Peyer's patch (tissue), 4 donors: ENCODE results near the gene ASCC3. TPM values are rescaled to one million over a fixed set of nuclear protein-coding genes. Genes with fewer than 3 reads are reported as not detected.
"Not testable (repeated sequence)": the region's sequence is repeated elsewhere in the genome, so short reads cannot be mapped to it uniquely, and the experiment has no call there.

ENCODE experiments used
- DNase-seq, 3 donors: peaks; one replicate each; pipeline ENCODE4 v3.0.0-alpha.2; 2017 to 2019
- H3K27ac ChIP-seq, 4 donors: fragments of 200-600 bp; sonication (generic); one replicate each; pipeline ENCODE4 v1.5.1; 2016 to 2019
- H3K27me3 ChIP-seq, 2 donors: fragments of 200-600 bp; sonication (generic); one replicate each; pipeline ENCODE4 v1.5.1; 2019
- H3K36me3 ChIP-seq, 3 donors: fragments of 200-600 bp; sonication (generic); one replicate each; pipeline ENCODE4 v1.5.1; 2016 to 2019
- H3K4me1 ChIP-seq, 4 donors: fragments of 200-600 bp; sonication (generic); one replicate each; pipeline ENCODE4 v1.5.1; 2016 to 2019
- H3K4me3 ChIP-seq, 4 donors: fragments of 200-600 bp; sonication (generic); 1 replicate in 3 of 4; 2 replicates in 1 of 4; pipeline ENCODE4 v1.5.1; 2016 to 2019; ENCODE audit warnings: mild to moderate bottlenecking in 1 of 4
- H3K9me3 ChIP-seq, 4 donors: fragments of 200-600 bp; sonication (generic); one replicate each; pipeline ENCODE4 v1.5.1; 2016 to 2019; ENCODE audit warnings: mild to moderate bottlenecking in 1 of 4
- POLR2A ChIP-seq, 2 donors: fragments of 450-650 bp; IDR thresholded peaks; one replicate each; pipeline ENCODE4 v1.5.1; 2017; ENCODE audit warnings: antibody characterized with exemption in 2 of 2, mild to moderate bottlenecking in 2 of 2, moderate library complexity in 2 of 2
- total RNA-seq, 4 donors: library from RNA; depleted of rRNA; stranded (reverse); fragments of >200 nt; gene quantifications; one replicate each; pipeline ENCODE4 v1.1.0, GENCODE V29; 2016
- TF ChIP-seq, protein P1 (sequence below), 6 experiments: fragments of 450-650 bp in 4 of 6; fragments of 200-600 bp in 2 of 6; sonication (generic) in 1 of 6; IDR thresholded peaks; one replicate each; pipeline ENCODE4 v1.5.1; 2017 to 2019; ENCODE audit warnings: antibody characterized with exemption in 6 of 6, mild to moderate bottlenecking in 3 of 6, moderate library complexity in 1 of 6

ASCC3 gene
- total RNA-seq, 4 donors from 2014 or later, result 21.1 to 69.3 (median 40.6) TPM

DNA sequence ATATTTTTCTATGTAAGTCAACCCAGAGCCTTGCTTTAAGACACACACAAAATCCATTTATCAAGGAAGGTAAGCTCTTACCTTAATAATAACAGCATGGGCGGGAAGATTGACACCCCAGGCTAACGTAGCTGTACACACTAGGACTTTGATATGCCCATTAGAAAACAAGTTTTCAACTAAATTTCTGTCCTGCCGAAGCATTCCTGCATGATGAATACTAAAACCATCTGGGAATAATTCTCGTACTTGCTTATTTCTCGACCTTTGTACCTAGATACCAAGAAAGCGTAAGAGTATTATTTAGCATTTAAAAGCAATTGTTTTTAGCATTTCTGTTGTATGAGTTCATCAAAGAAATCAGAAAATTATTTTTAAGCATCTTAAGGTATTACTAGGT lies 218.9 kb downstream of the ASCC3 start:
- no peaks in the 10 kb centered on the region for H3K27me3 ChIP-seq
- no peak for DNase-seq
- no peaks in the 10 kb centered on the region for H3K4me1 ChIP-seq
- no peak for TF ChIP-seq POLR2A (IDR thresholded peaks at IDR 0.05)
- TF ChIP-seq, protein P1, sequence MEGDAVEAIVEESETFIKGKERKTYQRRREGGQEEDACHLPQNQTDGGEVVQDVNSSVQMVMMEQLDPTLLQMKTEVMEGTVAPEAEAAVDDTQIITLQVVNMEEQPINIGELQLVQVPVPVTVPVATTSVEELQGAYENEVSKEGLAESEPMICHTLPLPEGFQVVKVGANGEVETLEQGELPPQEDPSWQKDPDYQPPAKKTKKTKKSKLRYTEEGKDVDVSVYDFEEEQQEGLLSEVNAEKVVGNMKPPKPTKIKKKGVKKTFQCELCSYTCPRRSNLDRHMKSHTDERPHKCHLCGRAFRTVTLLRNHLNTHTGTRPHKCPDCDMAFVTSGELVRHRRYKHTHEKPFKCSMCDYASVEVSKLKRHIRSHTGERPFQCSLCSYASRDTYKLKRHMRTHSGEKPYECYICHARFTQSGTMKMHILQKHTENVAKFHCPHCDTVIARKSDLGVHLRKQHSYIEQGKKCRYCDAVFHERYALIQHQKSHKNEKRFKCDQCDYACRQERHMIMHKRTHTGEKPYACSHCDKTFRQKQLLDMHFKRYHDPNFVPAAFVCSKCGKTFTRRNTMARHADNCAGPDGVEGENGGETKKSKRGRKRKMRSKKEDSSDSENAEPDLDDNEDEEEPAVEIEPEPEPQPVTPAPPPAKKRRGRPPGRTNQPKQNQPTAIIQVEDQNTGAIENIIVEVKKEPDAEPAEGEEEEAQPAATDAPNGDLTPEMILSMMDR (IDR thresholded peaks at IDR 0.05), result no peak
- H3K27ac ChIP-seq, result no peak overlapping the region
- H3K36me3 ChIP-seq, result no peaks in the 10 kb centered on the region
- H3K9me3 ChIP-seq, result no peaks in the 10 kb centered on the region
- no peak overlapping the region for H3K4me3 ChIP-seq

DNA sequence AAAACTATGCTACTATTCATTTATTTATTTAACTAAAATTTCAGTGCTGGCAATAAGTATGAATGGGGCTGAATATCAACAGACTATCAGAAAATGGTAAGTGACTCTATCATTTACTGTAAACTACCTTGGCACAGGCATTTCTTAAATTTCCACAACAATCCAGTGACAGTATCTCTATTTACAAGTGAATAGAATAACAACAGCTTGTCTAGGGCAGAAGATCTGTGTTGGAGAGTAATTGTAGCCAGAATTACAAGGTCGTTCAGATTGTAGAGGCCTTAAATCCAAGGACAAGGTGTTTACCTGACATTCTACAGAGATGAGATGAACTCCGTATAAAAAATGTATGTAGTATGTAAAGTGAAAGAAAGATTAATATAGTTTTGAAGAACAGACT lies 222.6 kb downstream of the ASCC3 start:
- TF ChIP-seq POLR2A (IDR thresholded peaks at IDR 0.05), result no peak
- TF ChIP-seq, protein P1 (IDR thresholded peaks at IDR 0.05), result no peak
- H3K36me3 ChIP-seq, result no peaks in the 10 kb centered on the region
- no peaks in the 10 kb centered on the region for H3K27me3 ChIP-seq
- H3K4me1 ChIP-seq, result no peaks in the 10 kb centered on the region
- H3K27ac ChIP-seq, result no peak overlapping the region
- H3K4me3 ChIP-seq, result no peak overlapping the region
- DNase-seq, result no peak
- H3K9me3 ChIP-seq, result no peaks in the 10 kb centered on the region

DNA sequence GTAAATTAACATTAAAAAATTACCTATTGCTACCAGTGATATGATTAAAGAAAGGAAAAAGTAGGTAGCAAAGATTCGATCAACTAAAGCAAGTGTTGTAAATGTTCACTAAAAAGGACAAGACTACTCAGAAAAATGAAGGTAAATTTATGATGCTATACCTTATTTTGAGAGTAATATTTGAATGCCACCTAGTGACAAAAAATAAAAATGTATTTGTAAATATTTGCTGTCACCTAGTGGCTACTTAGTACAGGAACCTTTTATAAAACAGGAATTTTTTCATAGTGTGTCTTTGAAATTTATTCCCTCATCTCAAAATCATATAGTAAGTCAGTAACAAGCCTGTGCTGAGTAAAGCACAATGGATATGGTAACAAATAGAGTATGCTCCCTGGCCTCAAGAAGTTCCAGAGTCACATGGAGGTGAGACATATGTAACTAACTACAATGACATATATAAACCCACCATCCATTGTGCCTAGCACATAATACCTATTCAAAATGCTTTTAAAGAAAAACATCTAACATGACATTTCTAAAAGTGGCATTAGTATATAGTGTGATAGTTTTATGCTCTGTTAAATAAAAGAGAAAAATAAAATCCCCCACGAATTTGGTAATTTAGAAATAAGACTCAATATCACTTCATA lies 223.3 kb downstream of the ASCC3 start:
- H3K4me1 ChIP-seq, result no peaks in the 10 kb centered on the region
- no peak overlapping the region for H3K4me3 ChIP-seq
- no peaks in the 10 kb centered on the region for H3K36me3 ChIP-seq
- DNase-seq, result no peak
- H3K27me3 ChIP-seq, result no peaks in the 10 kb centered on the region
- H3K27ac ChIP-seq, result no peak overlapping the region
- TF ChIP-seq, protein P1 (IDR thresholded peaks at IDR 0.05), result peak in 4 of 6 experiments; percentile 35 to 51 (median 44)
- no peak for TF ChIP-seq POLR2A (IDR thresholded peaks at IDR 0.05)
- no peaks in the 10 kb centered on the region for H3K9me3 ChIP-seq

GRCh38 chr6:100641147-100641546 lies 240.0 kb downstream of the ASCC3 start:
- not testable (repeated sequence) for DNase-seq, H3K4me1 ChIP-seq, H3K4me3 ChIP-seq, H3K27me3 ChIP-seq, H3K27ac ChIP-seq, H3K9me3 ChIP-seq
- H3K36me3 ChIP-seq, result peaks cover 0 to 50% (median 0%) of the 10 kb centered on the region in 3 donors

DNA sequence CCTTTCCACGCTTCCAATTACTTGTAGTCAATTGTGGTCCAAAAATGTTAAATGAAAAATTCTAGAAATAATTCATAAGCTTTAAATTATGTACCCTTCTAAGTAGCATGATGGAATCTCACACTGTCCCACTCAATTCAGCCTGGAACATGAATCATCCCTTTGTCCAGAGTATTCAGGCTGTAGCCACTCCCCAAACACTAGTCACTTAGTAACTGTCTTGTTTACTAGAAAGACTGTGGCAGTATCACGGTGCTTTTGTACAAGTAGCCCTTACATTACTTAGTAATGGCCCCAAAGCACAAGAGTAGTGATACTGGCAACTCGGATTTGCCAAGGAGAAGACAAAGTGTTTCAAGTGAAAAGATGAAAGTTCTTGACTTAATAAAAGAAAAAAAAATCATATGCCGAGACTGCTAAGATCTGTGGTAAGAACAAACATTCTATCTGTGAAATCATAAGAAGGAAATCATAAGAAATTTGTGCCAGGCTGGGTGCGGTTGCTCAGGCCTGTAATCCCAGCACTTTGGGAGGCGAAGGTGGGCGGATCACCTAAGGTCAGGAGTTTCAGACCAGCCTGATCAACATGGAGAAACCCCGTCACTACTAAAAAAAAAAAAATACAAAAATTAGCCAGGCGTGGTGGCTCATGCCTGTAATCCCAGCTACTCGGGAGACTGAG lies 247.9 kb downstream of the ASCC3 start:
- no peaks in the 10 kb centered on the region for H3K27me3 ChIP-seq
- no peak for TF ChIP-seq POLR2A (IDR thresholded peaks at IDR 0.05)
- TF ChIP-seq, protein P1 (IDR thresholded peaks at IDR 0.05), result no peak
- H3K27ac ChIP-seq, result no peak overlapping the region
- no peak for DNase-seq
- no peak overlapping the region for H3K4me3 ChIP-seq
- H3K36me3 ChIP-seq, result peaks cover 0 to 24% (median 0%) of the 10 kb centered on the region in 3 donors
- H3K4me1 ChIP-seq, result no peaks in the 10 kb centered on the region
- no peaks in the 10 kb centered on the region for H3K9me3 ChIP-seq

GRCh38 chr6:100630536-100630935 lies 250.6 kb downstream of the ASCC3 start:
- DNase-seq, result no peak
- H3K27ac ChIP-seq, result no peak overlapping the region
- no peak for TF ChIP-seq POLR2A (IDR thresholded peaks at IDR 0.05)
- TF ChIP-seq, protein P1 (IDR thresholded peaks at IDR 0.05), result no peak
- no peaks in the 10 kb centered on the region for H3K4me1 ChIP-seq
- H3K27me3 ChIP-seq, result no peaks in the 10 kb centered on the region
- no peak overlapping the region for H3K4me3 ChIP-seq
- peaks cover 0 to 1% (median 0%) of the 10 kb centered on the region in 3 donors for H3K36me3 ChIP-seq
- no peaks in the 10 kb centered on the region for H3K9me3 ChIP-seq
